ENCODE measurements around the gene AIMP1.

AIMP1 gene

DNA sequence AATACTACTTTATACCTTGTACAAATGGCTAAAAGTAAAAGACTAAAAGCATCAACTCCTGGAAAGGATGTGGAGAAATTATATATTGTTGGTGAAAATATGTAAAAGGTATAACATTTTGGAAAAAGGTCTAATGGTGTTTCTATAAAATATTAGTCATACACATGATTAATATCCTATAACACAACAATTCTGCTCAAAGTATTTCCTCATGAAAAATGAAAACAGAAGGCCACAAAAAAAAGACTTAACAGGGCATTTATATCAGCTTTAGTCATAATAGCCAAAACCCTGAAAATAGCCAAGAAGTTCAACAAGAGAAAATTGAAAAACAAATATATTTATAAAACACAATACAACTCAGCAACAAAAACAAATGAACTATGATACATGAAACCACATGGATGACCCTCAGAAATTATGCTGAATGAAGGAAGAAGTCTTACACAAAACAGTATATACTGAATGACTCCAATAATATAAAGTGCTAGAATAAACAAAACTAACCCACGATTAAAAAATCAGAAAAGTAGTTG, 39.1 kb upstream of the AIMP1 start:
- H3K9me3 ChIP-seq: no peaks in the 10 kb centered on the region
- no peak overlapping the region for H3K27ac ChIP-seq
- no peaks in the 10 kb centered on the region for H3K36me3 ChIP-seq
- TF ChIP-seq CTCF (IDR thresholded peaks at IDR 0.05): no peak
- H3K4me3 ChIP-seq (ENCODE audit: low read depth in 1 of 2, low read length in 1 of 2): no peak overlapping the region
- no peaks in the 10 kb centered on the region for H3K4me1 ChIP-seq (ENCODE audit: control insufficient read depth in 1 of 2, insufficient read depth in 1 of 2, low read depth in 1 of 2, low read length in 1 of 2)
- no peaks in the 10 kb centered on the region for H3K27me3 ChIP-seq

- no peak for TF ChIP-seq CTCF (IDR thresholded peaks at IDR 0.05)
- Histone ChIP-seq H3K4me3 (ENCODE audit: low read depth in 1 of 2, low read length in 1 of 2) (no peak overlapping the region), H3K9me3 (no peaks in the 10 kb centered on the region), H3K4me1 (ENCODE audit: control insufficient read depth in 1 of 2, insufficient read depth in 1 of 2, low read depth in 1 of 2, low read length in 1 of 2) (peaks cover 3 to 6% of the 10 kb centered on the region in 2 experiments), H3K36me3 (no peaks in the 10 kb centered on the region), H3K27ac (no peak overlapping the region), H3K27me3 (no peaks in the 10 kb centered on the region)
These were observed 32.1 kb upstream of the AIMP1 start for GRCh38 chr4:106284227-106284626.

- TF ChIP-seq CTCF (IDR thresholded peaks at IDR 0.05): no peak
- no peak overlapping the region for H3K27ac ChIP-seq
These were observed 29.7 kb upstream of the AIMP1 start for GRCh38 chr4:106286611-106287010.

GRCh38 chr4:106287353-106287969, 28.9 kb upstream of the AIMP1 start:
- Histone ChIP-seq H3K27ac (no peak overlapping the region), H3K27me3 (no peaks in the 10 kb centered on the region)

More at GRCh38 chr4:106286611-106287010, 29.7 kb upstream of the AIMP1 start:
- Histone ChIP-seq H3K9me3 (no peaks in the 10 kb centered on the region), H3K4me3 (ENCODE audit: low read depth in 1 of 2, low read length in 1 of 2) (no peak overlapping the region), H3K36me3 (no peaks in the 10 kb centered on the region), H3K27me3 (no peaks in the 10 kb centered on the region), H3K4me1 (ENCODE audit: control insufficient read depth in 1 of 2, insufficient read depth in 1 of 2, low read depth in 1 of 2, low read length in 1 of 2) (peaks cover 3 to 6% of the 10 kb centered on the region in 2 experiments)

DNA sequence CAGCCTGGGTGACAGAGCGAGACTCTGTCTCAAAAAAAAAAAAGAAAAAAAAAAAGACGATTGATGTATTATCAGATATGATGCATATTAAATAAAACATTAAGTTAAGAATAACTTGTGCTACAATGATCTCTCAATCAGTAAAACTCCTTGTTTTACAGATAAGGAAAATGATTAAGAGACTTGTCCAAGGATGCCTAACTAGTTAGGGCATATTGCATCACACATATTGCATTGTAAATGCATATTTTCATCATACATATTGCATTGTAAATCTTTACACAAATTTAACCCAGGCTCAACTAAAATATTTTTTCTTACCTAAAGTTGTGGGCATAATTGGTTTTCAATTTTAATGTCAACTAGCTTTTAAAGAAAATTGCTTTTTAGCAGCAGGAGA, 26.6 kb upstream of the AIMP1 start:
- no peak overlapping the region for H3K4me3 ChIP-seq (ENCODE audit: low read depth in 1 of 2, low read length in 1 of 2)
- TF ChIP-seq CTCF (IDR thresholded peaks at IDR 0.05): no peak
- no peak overlapping the region for H3K27ac ChIP-seq
- peaks cover 3 to 6% of the 10 kb centered on the region in 2 experiments for H3K4me1 ChIP-seq (ENCODE audit: control insufficient read depth in 1 of 2, insufficient read depth in 1 of 2, low read depth in 1 of 2, low read length in 1 of 2)
- H3K27me3 ChIP-seq: no peaks in the 10 kb centered on the region
- peaks cover 10% of the 10 kb centered on the region for H3K36me3 ChIP-seq
- no peaks in the 10 kb centered on the region for H3K9me3 ChIP-seq

More at GRCh38 chr4:106287353-106287969, 28.9 kb upstream of the AIMP1 start:
- H3K4me1 ChIP-seq (ENCODE audit: control insufficient read depth in 1 of 2, insufficient read depth in 1 of 2, low read depth in 1 of 2, low read length in 1 of 2): peaks cover 3 to 6% of the 10 kb centered on the region in 2 experiments
- no peaks in the 10 kb centered on the region for H3K36me3 ChIP-seq
- H3K4me3 ChIP-seq (ENCODE audit: low read depth in 1 of 2, low read length in 1 of 2): no peak overlapping the region
- H3K9me3 ChIP-seq: no peaks in the 10 kb centered on the region
- TF ChIP-seq CTCF (IDR thresholded peaks at IDR 0.05): no peak
